ENCODE data around the gene PFDN5.

GRCh38 chr12:53328043-53328435 lies 32.7 kb downstream of the PFDN5 start:
- TF ChIP-seq CTCF (conservative IDR thresholded peaks at IDR 0.05): no peak
- TF ChIP-seq ZFX (IDR thresholded peaks at IDR 0.05): no peak
